Esophagus squamous epithelium (tissue), 5 donors: Measurements from ENCODE around the gene CMBL. TPM values are rescaled to one million over a fixed set of nuclear protein-coding genes. Genes with fewer than 3 reads are reported as not detected.

Experiments
- DNase-seq: peaks from one replicate; lab custom pipeline; 2025; lab: John Stamatoyannopoulos, UW
- H3K27ac ChIP-seq, 4 donors: fragments of 200-600 bp; sonication (generic); one replicate each; pipeline ENCODE4 v1.5.1; 2016 to 2019; ENCODE audit warnings: mild to moderate bottlenecking in 1 of 4
- H3K27me3 ChIP-seq, 4 donors: fragments of 200-600 bp; sonication (generic); 1 replicate in 3 of 4; 2 replicates in 1 of 4; pipeline versions ENCODE4 v1.5.1 to v1.6.0; 2017 to 2021; ENCODE audit warnings: antibody characterized with exemption in 1 of 4
- H3K36me3 ChIP-seq, 3 donors: fragments of 200-600 bp; sonication (generic); one replicate each; pipeline ENCODE4 v1.5.1; 2016 to 2019
- H3K4me1 ChIP-seq, 3 donors: fragments of 200-600 bp; sonication (generic); one replicate each; pipeline ENCODE4 v1.5.1; 2017 to 2019
- H3K4me3 ChIP-seq, 4 donors: fragments of 200-600 bp; sonication (generic); 1 replicate in 3 of 4; 2 replicates in 1 of 4; pipeline ENCODE4 v1.5.1; 2016 to 2019; ENCODE audit warnings: mild to moderate bottlenecking in 2 of 4, moderate library complexity in 1 of 4
- H3K9me3 ChIP-seq, 3 donors: fragments of 200-600 bp; sonication (generic); one replicate each; pipeline ENCODE4 v1.5.1; 2016 to 2019
- POLR2A ChIP-seq, 4 donors: fragments of 450-650 bp; IDR thresholded peaks; one replicate each; pipeline ENCODE4 v1.6.1; 2017; ENCODE audit warnings: antibody characterized with exemption in 4 of 4, mild to moderate bottlenecking in 4 of 4, moderate library complexity in 3 of 4
- WGBS, 2 donors: methylation state at CpG; one replicate each; pipeline ENCODE4 v1.1.5; 2018; 5-methylcytosine and 5-hydroxymethylcytosine counted together
- intact Hi-C: fragments of 100-400 bp; cut with DNase I; formaldehyde crosslinking; loops from one replicate; pipeline ENCODE4 v1.15.0; 2022
- total RNA-seq, 4 donors: library from RNA; depleted of rRNA; stranded (reverse); fragments of >200 nt; gene quantifications; one replicate each; pipeline ENCODE4 v1.1.0, GENCODE V29; 2016
- TF ChIP-seq, protein P1 (sequence below), 6 experiments: fragments of 450-650 bp in 4 of 6; fragments of 200-600 bp in 2 of 6; sonication (generic) in 2 of 6; IDR thresholded peaks; one replicate each; pipeline ENCODE4 v1.5.1; 2016 to 2019; ENCODE audit warnings: antibody characterized with exemption in 6 of 6, mild to moderate bottlenecking in 4 of 6, moderate library complexity in 4 of 6
- donor health status: DM: yes; HTN: yes; CAD: no.

Gene CMBL
- total RNA-seq, 4 donors from 2014 or later = 1.1 to 2.1 (median 1.8) TPM

DNA sequence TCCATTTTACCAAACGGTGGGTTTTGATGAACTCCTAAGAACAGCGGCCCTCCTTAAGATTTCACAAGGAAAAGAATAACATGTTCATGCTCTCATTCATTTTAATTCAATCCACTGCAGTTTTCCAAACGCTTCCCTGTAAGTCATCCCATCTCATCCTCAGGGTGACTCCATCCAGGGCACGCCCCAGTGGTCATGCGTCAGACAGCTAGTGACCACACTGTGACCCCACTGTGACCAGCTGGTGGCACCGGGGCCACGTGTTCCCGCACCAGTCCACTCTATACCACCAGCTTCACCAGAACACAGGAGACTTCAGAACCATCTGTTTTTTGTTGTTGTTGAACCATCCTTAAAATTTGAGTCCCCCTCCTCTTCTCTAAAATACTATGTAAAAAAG, 72.4 kb downstream of the CMBL start:
- intact Hi-C loops = no loop called here
- Histone ChIP-seq H3K27ac (no peak overlapping the region), H3K27me3 (no peaks in the 10 kb centered on the region), H3K4me1 (no peaks in the 10 kb centered on the region), H3K36me3 (peaks cover 0 to 50% (median 0%) of the 10 kb centered on the region in 3 donors), H3K4me3 (no peak overlapping the region), H3K9me3 (no peaks in the 10 kb centered on the region)
- DNase-seq = no peak
- TF ChIP-seq, protein P1, sequence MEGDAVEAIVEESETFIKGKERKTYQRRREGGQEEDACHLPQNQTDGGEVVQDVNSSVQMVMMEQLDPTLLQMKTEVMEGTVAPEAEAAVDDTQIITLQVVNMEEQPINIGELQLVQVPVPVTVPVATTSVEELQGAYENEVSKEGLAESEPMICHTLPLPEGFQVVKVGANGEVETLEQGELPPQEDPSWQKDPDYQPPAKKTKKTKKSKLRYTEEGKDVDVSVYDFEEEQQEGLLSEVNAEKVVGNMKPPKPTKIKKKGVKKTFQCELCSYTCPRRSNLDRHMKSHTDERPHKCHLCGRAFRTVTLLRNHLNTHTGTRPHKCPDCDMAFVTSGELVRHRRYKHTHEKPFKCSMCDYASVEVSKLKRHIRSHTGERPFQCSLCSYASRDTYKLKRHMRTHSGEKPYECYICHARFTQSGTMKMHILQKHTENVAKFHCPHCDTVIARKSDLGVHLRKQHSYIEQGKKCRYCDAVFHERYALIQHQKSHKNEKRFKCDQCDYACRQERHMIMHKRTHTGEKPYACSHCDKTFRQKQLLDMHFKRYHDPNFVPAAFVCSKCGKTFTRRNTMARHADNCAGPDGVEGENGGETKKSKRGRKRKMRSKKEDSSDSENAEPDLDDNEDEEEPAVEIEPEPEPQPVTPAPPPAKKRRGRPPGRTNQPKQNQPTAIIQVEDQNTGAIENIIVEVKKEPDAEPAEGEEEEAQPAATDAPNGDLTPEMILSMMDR (IDR thresholded peaks at IDR 0.05) = no peak
- TF ChIP-seq POLR2A (IDR thresholded peaks at IDR 0.05) = no peak
- 82 to 86% methylated on average over 8 of the region's 8 CpGs for WGBS, 2 donors

DNA sequence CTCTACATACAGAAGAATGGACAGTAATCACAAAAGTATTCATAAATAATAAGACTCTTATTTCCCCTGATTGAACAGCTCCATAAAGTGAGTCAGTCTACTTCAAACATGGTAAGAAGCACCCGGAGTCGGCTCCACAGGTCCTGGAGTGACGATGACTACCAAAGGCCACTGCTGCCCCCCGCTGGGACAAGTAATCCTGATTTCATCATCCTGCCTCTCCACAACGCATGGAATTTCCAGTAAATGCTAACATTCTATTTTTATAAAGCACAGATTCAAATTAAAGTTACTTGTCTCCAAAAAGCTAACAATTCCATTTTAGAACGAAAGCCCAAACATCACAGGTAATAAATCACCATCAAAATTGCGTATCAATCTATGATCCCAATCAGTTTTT, 74.2 kb downstream of the CMBL start:
- no peaks in the 10 kb centered on the region for H3K4me1 ChIP-seq
- peaks cover 0 to 51% (median 0%) of the 10 kb centered on the region in 3 donors for H3K36me3 ChIP-seq
- TF ChIP-seq, protein P1 (IDR thresholded peaks at IDR 0.05) = no peak
- TF ChIP-seq POLR2A (IDR thresholded peaks at IDR 0.05) = no peak
- WGBS, 2 donors = 45 to 52% methylated on average over 7 of the region's 7 CpGs
- H3K9me3 ChIP-seq = no peaks in the 10 kb centered on the region
- no peaks in the 10 kb centered on the region for H3K27me3 ChIP-seq
- H3K4me3 ChIP-seq = no peak overlapping the region
- no peak for DNase-seq
- intact Hi-C loops = no loop called here
- no peak overlapping the region for H3K27ac ChIP-seq

DNA sequence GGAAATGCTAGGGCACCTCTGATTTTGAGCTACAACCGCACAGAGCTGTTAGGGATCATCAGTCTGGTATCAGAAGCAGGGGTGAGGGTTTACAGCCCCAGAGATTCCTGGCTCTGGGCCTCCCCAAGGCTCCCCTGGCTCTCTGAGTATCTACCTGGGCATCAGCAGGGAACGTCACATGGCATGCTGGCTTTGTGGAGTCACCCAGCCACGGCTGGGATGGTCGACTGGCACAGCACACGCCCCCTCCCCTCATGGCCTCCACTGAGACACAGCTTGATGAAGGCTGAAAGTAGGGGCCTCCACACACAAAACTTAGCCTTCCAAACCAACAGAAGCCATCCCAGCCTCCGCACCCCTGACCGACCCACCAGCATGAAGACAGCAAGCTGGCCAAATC, 74.7 kb downstream of the CMBL start:
- H3K9me3 ChIP-seq = no peaks in the 10 kb centered on the region
- H3K27me3 ChIP-seq = no peaks in the 10 kb centered on the region
- peaks cover 0 to 46% (median 0%) of the 10 kb centered on the region in 3 donors for H3K36me3 ChIP-seq
- H3K4me1 ChIP-seq = no peaks in the 10 kb centered on the region
- 90 to 100% methylated on average over 2 to 5 of the region's 7 CpGs for WGBS, 2 donors
- TF ChIP-seq POLR2A (IDR thresholded peaks at IDR 0.05) = no peak
- no peak overlapping the region for H3K4me3 ChIP-seq
- intact Hi-C loops = no loop called here
- DNase-seq = no peak
- H3K27ac ChIP-seq = no peak overlapping the region

DNA sequence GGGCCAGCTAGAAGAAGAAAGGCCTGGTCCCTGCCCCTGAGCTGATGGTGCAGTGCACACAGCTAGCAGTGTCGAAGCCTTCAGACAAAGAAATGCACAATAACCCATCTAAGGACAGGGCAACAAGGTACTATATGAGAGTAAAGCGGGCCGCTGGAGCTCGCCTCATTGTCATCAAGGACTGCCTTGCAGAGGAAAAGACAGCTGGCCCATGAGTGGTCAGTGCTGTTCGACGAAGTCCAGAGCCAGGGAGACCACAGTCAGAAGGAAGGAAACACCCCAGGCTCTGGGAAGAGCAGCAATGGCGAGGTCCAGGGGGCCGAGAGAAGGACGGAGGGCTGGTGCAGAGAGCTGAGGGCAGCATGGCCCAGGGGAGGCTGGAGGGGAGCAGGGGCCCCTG, 75.3 kb downstream of the CMBL start:
- no peak for DNase-seq
- intact Hi-C loops = no loop called here
- H3K36me3 ChIP-seq = peaks cover 0 to 42% (median 0%) of the 10 kb centered on the region in 3 donors
- 95 to 96% methylated on average over 6 to 9 of the region's 9 CpGs for WGBS, 2 donors
- no peaks in the 10 kb centered on the region for H3K27me3 ChIP-seq
- no peak overlapping the region for H3K4me3 ChIP-seq
- H3K4me1 ChIP-seq = no peaks in the 10 kb centered on the region
- no peaks in the 10 kb centered on the region for H3K9me3 ChIP-seq
- TF ChIP-seq POLR2A (IDR thresholded peaks at IDR 0.05) = no peak
- TF ChIP-seq, protein P1 (IDR thresholded peaks at IDR 0.05) = no peak
- no peak overlapping the region for H3K27ac ChIP-seq

DNA sequence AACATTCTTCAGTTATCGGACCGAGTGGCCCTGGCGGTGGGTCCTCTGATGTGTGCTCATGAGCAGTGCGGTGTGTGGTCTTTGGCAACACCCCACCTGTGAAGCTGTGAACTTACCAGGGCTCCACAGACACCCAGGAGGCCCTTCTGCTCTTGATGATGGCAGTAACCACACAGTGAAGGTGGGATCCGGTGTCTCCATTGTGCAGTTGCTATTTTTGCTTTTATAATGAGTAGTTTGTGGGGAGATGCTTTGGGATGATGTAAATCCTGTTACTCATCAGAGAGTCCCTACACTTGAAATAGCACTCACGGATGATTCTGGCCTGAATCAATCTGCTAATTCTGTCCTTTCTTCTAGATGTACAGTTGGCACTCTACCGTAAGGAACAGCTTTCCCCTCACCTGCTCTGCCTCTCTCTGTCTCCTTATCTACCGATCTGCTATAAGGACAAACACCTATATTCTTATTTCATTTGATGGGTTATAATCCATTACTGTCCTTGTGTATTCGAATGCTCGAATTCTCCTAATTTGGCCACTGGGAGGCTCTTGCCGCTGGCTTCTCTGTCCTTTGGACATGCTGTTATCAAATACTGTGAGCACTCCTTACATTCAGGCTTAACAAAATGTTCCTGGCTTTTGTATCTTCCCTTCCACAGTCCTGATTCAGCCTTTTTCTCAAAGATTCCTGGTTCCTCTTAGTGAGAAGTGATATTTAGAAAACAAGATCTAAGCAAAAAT, 78.2 kb downstream of the CMBL start:
- no peaks in the 10 kb centered on the region for H3K9me3 ChIP-seq
- TF ChIP-seq POLR2A (IDR thresholded peaks at IDR 0.05) = no peak
- TF ChIP-seq, protein P1 (IDR thresholded peaks at IDR 0.05) = peak in 1 of 6 experiments; percentile 6
- H3K36me3 ChIP-seq = peaks cover 0 to 22% (median 0%) of the 10 kb centered on the region in 3 donors
- H3K27me3 ChIP-seq = no peaks in the 10 kb centered on the region
- no peak overlapping the region for H3K27ac ChIP-seq
- 91 to 93% methylated on average over 10 of the region's 11 CpGs for WGBS, 2 donors
- H3K4me1 ChIP-seq = no peaks in the 10 kb centered on the region
- H3K4me3 ChIP-seq = no peak overlapping the region
- intact Hi-C loops = no loop called here
- DNase-seq = no peak
